Tibial artery (tissue), 4 donors: Measurements from ENCODE around the gene CCDC170.

Experiments used
- DNase-seq, 2 donors: peaks; one replicate each; pipeline ENCODE4 v3.0.0-alpha.2; 2019
- H3K27ac ChIP-seq, 2 donors: fragments of 200-600 bp; sonication (generic) in 1 of 2; 1 replicate in 1 of 2; 2 replicates in 1 of 2; pipeline ENCODE4 v1.5.1; 2018 to 2019; ENCODE audit warnings: mild to moderate bottlenecking in 1 of 2
- H3K27me3 ChIP-seq, 2 donors: fragments of 200-600 bp; sonication (generic) in 1 of 2; one replicate each; pipeline versions ENCODE4 v1.5.1 to v1.6.0; 2016 to 2019
- H3K36me3 ChIP-seq, 3 donors: fragments of 200-600 bp; sonication (generic) in 2 of 3; one replicate each; pipeline ENCODE4 v1.5.1; 2016 to 2019; ENCODE audit warnings: mild to moderate bottlenecking in 2 of 3
- H3K4me1 ChIP-seq, 4 donors: fragments of 200-600 bp; sonication (generic) in 2 of 4; 1 replicate in 3 of 4; 2 replicates in 1 of 4; pipeline ENCODE4 v1.5.1; 2016 to 2019
- H3K4me3 ChIP-seq, 2 donors: fragments of 200-600 bp; sonication (generic) in 1 of 2; 1 replicate in 1 of 2; 2 replicates in 1 of 2; pipeline ENCODE4 v1.5.1; 2018 to 2019; ENCODE audit warnings: mild to moderate bottlenecking in 2 of 2
- H3K9me3 ChIP-seq, 3 donors: fragments of 200-600 bp; sonication (generic) in 1 of 3; one replicate each; pipeline ENCODE4 v1.5.1; 2016 to 2019
- CTCF ChIP-seq, 2 experiments: fragments of 200-600 bp in 1 of 2; fragments of 450-650 bp in 1 of 2; IDR thresholded peaks; one replicate each; pipeline ENCODE4 v1.5.1; 2017 to 2019; ENCODE audit warnings: antibody characterized with exemption in 2 of 2, mild to moderate bottlenecking in 1 of 2, moderate library complexity in 1 of 2
- intact Hi-C: fragments of 100-400 bp; cut with DNase I; formaldehyde crosslinking; loops from one replicate; pipeline ENCODE4 v1.15.0; 2023; ENCODE audit warnings: low total_unique reads

CCDC170 gene

GRCh38 chr6:151629791-151630190 is 136.0 kb downstream of the CCDC170 start:
- Histone ChIP-seq H3K27ac (no peak overlapping the region), H3K9me3 (no peaks in the 10 kb centered on the region), H3K27me3 (no peaks in the 10 kb centered on the region), H3K4me1 (peaks cover 0 to 22% (median 7%) of the 10 kb centered on the region in 4 donors), H3K36me3 (no peaks in the 10 kb centered on the region), H3K4me3 (no peak overlapping the region)
- no peak for TF ChIP-seq CTCF (IDR thresholded peaks at IDR 0.05)
- intact Hi-C loops: no loop called here
- no peak for DNase-seq

- no peak for TF ChIP-seq CTCF (IDR thresholded peaks at IDR 0.05)
- no peak overlapping the region for H3K4me3 ChIP-seq
- DNase-seq: no peak
- H3K9me3 ChIP-seq: no peaks in the 10 kb centered on the region
- intact Hi-C loops: no loop called here
- no peaks in the 10 kb centered on the region for H3K27me3 ChIP-seq
- H3K27ac ChIP-seq: no peak overlapping the region
- no peaks in the 10 kb centered on the region for H3K36me3 ChIP-seq
- peaks cover 0 to 22% (median 7%) of the 10 kb centered on the region in 4 donors for H3K4me1 ChIP-seq
These were observed 136.6 kb downstream of the CCDC170 start for GRCh38 chr6:151630387-151630786.

- H3K27me3 ChIP-seq: no peaks in the 10 kb centered on the region
- H3K27ac ChIP-seq: no peak overlapping the region
- peaks cover 0 to 22% (median 7%) of the 10 kb centered on the region in 4 donors for H3K4me1 ChIP-seq
- intact Hi-C loops: no loop called here
- TF ChIP-seq CTCF (IDR thresholded peaks at IDR 0.05): no peak
- no peaks in the 10 kb centered on the region for H3K9me3 ChIP-seq
- H3K36me3 ChIP-seq: no peaks in the 10 kb centered on the region
- DNase-seq: no peak
- H3K4me3 ChIP-seq: no peak overlapping the region
These were observed 137.3 kb downstream of the CCDC170 start for GRCh38 chr6:151630991-151631655.

- no peak for TF ChIP-seq CTCF (IDR thresholded peaks at IDR 0.05)
- Histone ChIP-seq H3K4me1 (peaks cover 0 to 22% (median 7%) of the 10 kb centered on the region in 4 donors), H3K9me3 (no peaks in the 10 kb centered on the region), H3K4me3 (no peak overlapping the region), H3K36me3 (no peaks in the 10 kb centered on the region), H3K27ac (no peak overlapping the region), H3K27me3 (no peaks in the 10 kb centered on the region)
- intact Hi-C loops: no loop called here
- DNase-seq: no peak
These were observed 138.7 kb downstream of the CCDC170 start for GRCh38 chr6:151632415-151632987.

GRCh38 chr6:151633526-151634335 is 139.9 kb downstream of the CCDC170 start:
- DNase-seq: no peak
- H3K36me3 ChIP-seq: no peaks in the 10 kb centered on the region
- no peak overlapping the region for H3K27ac ChIP-seq
- H3K4me3 ChIP-seq: no peak overlapping the region
- H3K4me1 ChIP-seq: peaks cover 0 to 22% (median 7%) of the 10 kb centered on the region in 4 donors
- intact Hi-C loops: no loop called here
- H3K27me3 ChIP-seq: no peaks in the 10 kb centered on the region
- no peaks in the 10 kb centered on the region for H3K9me3 ChIP-seq
- no peak for TF ChIP-seq CTCF (IDR thresholded peaks at IDR 0.05)
